Forelimb muscle (tissue), 1 donor: ENCODE measurements around the gene ARRDC3. TPM values are rescaled to one million over a fixed set of nuclear protein-coding genes. Genes with fewer than 3 reads are reported as not detected.

ENCODE experiments used
- DNase-seq: peaks from one replicate; pipeline ENCODE4 v3.0.0-alpha.2; 2013; ENCODE audit warnings: low read depth
- polyA plus RNA-seq: library from polyadenylated mRNA; unstranded; fragments of 120-200 nt; gene quantifications from one replicate; pipeline ENCODE4 v1.2.1, GENCODE V29; 2013; ENCODE audit not compliant: insufficient read length

ARRDC3 gene
- polyA plus RNA-seq, 1 donor: 42.7 TPM

DNA sequence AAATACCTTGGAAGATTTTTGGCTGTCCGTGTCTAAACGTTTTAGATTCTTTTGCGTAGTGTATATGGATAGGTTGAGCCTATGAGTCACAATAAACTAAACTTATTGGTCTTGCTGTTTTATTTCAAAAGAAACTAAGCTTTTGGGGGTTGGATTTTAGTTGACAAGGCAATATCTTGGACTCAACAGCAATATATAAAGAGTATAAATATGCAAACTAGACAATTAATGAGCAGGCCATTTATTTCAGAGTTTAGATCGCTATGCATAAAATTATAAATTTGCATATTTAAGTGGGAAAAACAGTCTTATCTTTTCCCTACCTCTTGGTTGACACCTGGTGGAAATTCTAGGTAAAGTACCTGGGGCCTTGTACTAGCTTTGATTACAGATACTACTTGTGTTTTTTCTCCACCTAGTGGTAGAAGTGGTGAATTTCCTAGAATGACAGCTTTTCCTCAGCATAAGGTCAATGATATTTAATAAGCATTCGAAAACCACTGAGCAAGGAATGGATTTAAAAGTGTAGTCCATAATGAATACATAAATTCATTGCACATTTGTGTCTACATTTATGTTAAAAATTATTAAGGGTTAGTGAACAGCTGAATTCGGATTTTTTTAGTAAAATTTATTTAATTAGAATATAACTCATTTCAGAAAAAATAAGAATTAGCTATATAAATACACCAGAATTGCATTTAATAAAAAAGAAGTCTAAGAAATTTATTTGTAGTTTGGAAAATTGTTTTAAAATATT, 1.7 kb upstream of the ARRDC3 start:
- DNase-seq: peak; percentile 87

DNA sequence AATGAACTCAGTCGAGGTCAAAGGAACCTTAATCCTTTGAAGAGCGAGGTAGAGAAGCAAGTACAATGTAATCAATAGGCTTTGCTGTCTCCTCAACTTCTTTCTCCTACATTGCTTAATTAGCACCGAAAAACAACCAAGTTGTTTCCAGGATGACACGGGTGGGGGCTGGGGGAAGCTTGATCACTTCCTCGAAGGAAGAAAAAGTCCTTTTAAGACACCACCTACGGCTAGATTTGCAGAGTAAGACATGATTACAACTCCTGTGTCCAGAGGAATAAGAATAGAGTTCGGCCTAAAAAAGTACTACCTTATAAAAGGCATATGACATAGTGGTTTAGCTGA, 811 bp upstream of the ARRDC3 start:
- no peak for DNase-seq

DNA sequence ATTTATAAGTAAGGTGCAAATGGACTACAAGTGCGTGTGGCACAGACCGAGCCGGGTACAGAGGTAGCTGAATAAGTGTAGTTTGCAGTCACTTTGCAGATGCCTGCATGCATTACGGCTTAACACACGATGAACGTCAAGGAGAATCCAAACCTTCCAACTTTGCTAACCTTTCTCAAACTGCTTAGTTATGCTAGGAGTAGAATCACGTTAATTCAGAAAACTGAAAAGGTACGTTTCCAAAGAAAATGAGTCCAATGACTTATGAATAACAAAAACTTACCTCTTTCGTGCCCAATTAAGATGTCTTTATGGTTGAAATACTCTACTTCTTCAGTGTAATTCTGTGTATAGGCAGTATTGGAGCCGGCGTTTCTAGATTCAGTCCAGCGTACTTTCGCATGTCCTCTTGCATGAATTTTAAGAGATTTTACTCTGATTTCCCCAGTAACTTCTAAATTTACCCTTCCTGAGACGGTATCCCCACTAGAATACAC, 539 bp downstream of the ARRDC3 start:
- no peak for DNase-seq

DNA sequence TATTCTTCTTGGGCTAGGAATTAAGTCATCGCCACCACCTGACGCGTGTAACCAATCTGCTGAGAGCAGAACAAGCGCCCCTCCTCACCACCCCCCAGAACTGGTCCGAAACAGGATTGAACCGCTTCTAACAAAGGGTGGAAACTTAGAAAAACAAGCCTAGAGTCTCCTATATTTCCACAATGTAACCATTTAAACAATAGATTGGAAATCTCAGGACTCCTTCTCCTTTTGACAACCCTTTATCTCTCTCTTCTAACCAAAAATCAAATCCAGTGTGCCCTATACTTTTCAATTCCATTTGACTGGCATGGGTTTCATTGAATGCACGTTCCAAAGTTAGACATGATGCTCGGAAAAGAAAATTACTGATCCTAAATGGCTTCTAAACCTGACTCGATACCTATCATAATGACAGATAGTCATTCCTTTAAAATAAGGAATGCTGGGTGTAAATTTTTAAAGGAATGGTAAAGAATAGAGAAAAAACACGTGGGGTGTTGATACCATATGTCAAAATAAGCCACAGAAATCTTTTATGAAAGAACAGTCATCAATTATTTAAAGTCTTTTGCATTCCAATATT, 1.2 kb downstream of the ARRDC3 start:
- DNase-seq: peak; percentile 92

DNA sequence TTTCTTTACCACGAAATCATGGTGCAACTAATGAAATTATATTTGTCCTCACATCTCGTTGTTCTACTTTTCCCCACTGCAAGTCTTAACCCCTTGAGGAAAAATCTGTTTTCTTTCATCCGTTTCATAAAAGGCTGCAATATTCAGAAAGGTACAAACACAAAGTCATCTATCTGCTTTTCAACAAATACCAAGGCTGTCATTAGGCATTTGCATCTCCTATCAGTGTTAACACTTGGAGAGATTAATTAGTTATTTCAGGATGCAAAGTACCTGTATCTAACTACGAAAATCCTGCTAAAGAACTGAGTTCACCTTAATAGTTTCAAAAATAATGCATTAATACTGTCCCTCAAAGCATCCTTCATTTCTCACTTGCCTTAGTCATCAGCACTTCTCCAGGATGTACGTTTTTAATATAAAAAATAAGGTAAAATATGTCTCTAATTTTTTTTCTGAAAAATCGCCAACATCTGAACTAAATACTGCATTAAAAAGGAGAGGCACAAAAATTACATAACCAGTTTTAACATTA, 1.8 kb downstream of the ARRDC3 start:
- no peak for DNase-seq

DNA sequence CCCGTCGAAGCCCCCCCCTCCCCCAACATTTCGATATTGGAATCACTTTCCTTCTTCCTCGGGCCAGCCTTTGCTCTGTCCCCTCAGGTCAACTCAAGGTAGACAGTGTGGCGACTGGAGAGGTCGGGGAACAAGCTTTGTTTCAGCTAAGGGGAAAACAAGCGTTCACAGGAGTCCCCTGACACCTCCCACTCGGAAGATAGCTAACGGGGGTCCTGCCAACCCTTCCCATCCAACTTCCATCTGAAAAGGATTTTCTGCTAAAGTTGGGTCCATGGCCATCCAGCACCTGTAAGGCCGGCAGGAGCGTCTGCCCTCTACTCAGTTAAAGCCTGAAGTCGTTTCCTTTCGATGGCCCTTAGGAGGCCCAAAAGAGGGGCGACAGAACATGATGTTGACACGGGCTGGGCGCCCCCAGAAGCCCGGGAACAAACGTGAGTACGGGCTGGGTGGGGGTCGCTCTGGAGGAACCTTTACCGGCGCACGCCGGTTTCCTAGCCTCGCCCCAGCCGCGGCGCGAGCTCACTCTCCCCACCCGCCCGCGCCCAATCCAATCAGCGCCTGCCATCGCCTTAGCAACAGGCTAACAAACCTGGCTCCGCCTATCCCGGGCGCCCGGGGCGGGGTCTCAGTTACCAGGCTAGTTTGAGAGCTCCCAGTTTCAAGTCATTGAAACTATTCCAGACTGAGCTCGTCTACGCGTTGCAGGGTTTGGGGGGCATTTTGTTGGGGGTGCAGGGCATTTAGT, 2.5 kb downstream of the ARRDC3 start:
- peak; percentile 93 for DNase-seq

DNA sequence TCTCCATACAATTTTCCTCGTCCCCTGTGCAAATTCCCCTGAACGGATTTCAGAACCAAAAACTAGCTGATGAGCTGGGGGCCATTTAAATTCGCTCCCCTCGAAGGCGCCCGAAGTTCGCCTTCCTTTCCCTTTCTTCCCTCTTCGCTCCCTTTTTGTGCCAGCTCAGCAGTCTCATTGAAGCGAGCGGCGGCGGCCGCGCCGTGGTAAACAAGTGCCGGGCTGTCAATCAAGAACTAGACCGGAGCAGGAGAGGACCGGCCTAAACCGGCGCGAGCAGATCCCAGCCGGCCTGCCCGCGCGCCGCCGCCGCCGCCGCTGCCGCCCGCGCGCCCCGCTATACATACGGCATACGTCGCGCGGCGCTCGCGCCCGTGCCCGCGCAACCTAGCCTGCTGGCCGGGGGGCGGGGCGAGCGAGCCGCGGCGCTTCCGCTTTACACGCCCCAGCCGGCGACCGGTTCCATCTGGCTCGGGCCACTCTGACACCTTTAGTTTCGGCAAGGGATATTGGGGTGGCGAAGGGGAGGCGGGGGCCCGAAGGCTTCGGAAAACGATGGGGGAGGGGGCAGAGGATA, 3.1 kb downstream of the ARRDC3 start:
- peak; percentile 85 for DNase-seq

DNA sequence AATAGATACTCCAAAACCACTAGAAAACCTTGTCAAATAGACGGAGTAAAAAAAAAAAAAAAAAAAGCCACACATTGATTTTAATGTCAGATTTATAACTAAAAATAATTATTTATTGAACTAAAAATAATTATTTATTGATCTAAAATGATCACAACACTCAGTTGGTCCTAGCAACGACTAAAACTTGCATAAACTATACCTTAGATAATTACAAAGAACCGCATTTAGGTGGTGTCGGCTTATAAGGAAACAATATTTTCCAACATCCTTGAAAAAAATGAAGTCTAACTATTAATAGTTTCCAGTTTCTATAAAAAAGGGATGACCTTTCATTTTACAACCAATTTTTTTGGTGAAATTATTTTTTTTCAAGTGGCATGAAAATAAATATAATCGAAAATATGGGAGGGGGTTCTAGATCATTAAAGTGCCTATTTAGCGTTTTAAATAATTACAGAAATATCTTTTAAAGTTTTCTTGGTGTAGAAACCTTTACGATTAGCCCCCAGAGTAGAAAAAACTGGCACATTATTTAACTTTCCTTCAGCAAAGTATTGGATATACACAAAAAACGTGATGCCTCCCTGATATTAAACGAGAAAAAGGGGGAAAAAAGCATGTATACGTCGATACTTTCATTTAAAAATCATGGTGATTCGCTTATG, 3.7 kb downstream of the ARRDC3 start:
- no peak for DNase-seq

DNA sequence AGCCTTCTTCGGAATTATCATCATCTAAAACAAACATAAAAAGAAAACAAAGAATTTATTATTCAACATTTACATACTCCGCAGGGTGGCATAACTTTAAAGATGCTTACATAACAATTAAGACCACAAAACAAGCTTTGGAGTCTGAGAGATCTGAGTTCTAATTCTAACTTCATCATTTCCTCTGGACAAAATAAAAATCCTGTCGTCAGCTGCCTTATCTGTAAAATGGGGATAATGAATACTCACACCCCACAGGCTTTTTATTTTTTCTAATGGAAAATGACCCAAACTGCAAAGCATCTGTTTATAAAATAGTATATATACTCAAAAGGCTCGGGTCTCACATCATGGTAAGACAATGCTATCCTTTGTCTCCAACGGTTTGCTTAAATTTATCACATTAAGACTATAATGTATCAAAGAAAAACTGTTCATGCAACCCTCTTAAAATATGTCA, 4.3 kb downstream of the ARRDC3 start:
- no peak for DNase-seq

DNA sequence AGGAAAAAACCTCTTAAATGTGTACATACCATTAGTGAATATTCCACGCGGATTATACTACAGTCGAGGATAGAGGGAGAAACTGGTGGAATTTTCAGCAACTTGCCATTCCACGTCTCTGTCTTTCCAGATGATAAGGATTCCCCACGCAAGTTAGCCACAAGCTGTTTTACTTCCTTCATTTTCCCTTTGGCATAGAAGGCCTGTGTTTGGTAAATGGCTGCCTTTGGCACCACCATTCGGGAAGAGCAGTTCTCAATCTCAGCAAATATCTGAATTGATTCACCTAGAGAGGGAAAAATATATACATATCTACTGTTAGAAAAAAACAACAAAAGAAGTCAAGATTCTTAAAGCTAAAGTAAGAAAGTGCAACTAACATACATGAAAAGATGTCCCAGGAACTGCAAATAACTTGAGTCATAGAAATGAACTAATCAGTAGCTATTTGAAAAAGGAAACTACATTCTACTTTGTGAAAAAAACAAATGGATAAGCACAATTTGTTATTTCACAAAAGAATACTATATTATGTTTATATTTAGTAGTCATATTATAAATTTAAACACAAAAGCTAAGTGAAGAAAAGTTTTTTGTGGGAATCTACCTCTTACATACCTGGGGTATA, 8.1 kb downstream of the ARRDC3 start:
- no peak for DNase-seq

DNA sequence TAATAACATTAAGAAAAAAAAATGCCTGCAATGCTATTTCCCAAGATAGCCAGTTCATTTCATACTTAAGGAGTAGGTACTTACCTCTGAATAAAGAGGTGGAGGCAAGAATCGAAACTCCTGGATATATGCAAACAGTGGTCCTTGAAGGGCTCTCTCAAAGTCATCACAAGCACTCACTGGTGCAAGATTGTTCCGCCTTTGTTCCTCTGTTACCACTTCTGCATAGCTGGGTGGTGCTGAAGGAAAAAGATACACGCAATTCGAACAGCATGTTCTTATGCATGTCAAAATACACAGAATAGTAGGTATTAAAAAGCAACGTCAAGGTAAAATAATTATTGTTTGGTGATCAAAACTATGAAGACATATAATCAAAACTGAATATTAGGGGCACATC, 9.5 kb downstream of the ARRDC3 start:
- no peak for DNase-seq

DNA sequence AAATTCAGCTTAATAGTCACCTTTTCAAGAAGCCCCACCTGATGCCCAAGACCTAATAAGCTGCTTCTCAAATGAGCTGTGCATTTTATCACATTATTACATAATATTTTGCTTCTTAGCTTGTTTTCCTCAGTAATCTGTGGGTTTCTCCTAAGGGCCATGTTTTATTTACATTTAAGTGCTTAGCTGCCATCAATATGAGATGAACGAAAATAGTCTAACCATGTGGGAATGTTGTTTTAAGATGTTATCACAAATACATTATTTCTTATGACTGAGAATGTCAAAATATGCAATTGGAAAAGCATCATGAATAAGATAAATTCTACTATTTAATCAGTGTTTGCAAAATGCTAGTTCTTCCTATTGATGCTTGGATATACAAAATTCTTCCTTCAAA, 10.1 kb downstream of the ARRDC3 start:
- no peak for DNase-seq

DNA sequence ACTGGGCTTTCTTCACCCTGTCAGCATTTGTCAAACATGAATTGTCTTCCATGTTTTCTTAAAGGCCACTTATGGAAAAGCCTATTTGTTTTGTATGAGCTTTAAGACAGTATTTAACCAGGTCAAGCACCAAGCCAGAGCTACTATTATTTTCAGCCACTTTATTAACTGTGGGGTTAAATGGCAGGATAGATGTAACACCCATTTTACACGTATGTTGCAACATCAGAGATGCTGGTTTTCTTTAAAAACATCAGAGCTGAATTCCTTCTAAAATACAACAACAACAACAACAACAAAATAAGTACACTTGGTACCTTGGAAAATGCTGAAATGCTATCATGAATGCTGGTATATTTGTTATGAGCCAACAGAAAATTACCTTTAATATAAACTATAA, 13.6 kb downstream of the ARRDC3 start:
- no peak for DNase-seq

DNA sequence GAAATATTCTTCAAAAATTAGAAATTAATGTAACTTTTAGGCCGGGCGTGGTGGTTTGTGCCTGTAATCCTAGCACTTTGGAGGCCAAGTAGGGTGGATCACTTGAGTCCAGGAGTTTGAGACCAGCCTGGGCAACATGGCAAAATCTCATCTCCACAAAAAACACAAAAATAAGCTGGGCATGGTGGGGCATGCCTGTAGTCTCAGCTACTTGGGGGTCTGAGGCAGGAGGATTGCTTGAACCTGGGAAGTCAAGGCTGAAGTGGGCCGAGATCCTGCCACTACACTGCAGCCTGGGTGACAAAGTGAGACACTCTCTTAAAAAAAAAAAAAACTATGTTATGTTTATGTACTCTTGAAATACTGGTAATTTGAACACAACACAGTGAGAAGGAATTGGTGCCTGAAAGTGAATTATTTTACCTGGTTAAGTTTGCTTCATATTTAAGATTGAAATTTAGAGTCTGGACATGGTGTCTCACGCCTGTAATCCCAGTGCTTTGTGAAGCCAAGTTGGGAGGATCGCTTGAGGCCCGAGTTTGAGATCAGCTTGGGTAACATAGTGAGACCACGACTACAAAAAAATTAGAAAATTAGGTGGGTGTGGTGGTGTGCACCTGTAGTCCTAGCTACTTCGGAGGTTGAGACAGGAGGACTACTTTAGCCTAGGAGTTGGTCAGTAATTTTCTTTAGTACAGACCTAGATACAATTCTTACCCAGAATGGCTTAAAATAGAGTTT, 15.0 kb downstream of the ARRDC3 start:
- DNase-seq: no peak

DNA sequence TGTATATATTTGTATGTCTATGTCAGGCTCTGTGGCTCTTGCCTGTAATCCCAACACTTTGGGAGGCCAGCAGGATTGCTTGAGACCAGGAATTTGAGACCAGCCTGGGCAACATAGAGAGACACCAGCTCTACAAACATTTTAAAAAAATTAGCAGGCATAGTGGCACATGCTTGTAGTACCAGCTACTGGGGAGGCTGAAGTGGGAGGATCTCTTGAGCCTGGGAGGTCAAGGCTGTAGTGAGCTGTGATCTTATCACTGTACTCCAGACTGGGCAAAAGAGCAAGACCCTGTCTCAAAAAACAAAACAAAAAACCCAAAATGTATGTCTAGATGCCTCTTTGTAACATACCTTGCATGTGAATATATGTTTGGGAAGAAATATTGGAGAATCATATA, 15.8 kb downstream of the ARRDC3 start:
- DNase-seq: no peak

DNA sequence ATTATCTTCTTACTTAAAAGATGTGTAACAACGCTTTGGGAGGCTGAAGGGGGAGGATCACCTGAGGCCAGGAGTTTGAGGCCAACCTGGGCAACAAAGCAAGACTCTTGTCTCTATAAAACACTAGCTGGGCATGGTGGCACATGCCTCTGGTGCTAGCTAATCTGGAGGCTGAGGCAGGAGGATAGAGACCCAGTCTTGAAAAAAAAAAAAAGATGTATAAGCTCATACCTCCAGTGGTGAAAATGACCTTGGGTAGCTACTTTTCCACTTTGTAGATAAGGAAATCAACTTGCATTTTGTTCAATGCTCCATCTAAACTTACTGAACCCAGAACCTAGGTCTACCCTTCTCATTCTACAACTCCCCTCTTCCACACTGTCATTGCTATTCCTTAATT, 16.6 kb downstream of the ARRDC3 start:
- DNase-seq: no peak

DNA sequence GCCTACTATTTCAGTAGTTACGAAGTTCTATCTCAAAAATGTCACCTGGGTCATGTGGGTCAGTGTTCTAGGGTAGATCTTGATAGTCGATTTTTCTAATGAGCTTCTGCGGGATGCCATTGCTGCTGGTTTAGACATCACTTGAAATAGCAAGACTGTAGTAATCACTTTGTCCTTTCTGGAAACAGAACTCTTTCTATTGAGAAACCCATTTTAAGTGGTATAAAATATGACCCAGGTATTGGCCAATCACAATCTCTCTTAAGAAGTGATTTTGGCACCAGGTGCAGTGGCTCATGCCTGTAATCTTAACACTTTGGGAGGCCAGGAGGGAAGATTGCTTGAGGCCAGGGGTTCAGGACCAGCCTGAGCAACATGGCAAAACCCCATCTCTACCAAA, 17.6 kb downstream of the ARRDC3 start:
- DNase-seq: no peak

DNA sequence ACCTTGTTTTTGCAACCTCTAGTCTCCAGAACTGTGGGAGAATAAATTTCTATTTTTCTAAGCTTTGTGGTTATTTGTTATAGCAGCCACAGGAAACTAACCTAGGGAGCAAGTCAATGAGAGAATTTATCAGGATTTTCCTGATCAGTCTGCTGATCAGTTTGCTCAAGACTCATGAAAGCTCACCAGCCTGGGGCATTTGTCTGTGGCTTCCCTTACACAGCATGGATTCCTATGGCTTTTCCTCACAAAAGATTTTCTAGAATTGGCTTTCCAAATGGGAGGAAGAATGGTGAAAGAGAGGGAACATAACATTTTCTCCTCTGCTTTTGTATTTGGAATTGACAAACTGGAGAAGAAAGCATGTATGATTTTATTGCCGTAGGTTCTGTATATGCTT, 20.2 kb downstream of the ARRDC3 start:
- DNase-seq: no peak

DNA sequence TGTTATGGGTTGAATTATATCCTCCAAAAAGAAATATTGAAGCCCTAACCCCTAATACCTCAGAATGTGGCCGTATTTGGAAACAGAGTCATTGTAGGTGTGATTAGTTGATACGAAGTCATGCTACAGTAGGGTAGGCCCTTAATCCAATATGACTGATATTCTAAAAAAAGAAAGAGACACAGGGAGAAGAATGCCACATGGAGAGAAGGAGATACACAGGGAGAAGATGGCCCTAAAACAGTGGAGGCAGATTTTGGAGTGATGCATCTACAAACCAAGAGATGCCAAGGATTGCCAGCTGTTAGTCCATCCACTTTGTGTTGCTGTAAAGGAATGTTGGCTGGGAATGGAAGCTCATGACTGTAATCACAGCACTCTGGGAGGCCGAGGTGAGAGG, 21.3 kb downstream of the ARRDC3 start:
- DNase-seq: no peak

DNA sequence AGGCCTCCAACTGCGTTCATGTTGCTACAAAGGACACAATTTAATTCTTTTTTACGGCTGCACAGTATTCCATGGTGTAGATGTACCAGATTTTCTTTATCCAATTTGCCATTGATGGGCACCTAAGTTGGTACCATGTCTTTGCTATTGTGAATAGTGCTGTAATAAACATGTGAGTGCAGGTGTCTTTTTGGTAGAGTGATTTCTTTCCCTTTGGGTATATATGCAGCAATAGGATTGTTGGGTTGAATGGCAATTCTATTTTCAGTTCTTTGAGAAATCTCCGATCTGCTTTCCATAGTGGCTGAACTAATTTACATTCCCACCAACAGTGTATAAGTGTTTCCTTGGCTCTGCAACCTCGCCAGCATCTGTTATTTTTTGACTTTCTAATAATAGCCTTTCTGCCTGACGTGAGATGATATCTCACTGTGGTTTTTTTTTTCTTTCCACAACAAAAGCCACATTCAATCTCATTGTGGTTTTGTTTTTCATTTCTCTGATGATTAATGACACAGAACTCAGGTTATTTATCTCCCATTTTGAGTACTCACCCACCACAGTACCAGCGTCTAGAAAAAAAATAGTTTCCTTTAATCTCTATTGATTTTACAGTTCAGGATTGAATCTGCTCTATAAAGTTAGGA, 21.9 kb downstream of the ARRDC3 start:
- DNase-seq: no peak
